ENCODE measurements around the gene P2RY8.
A peak's percentile ranks its signal among the peaks of the same experiment; 100 is the strongest.
"Not testable (repeated sequence)": the region's sequence is repeated elsewhere in the genome, so short reads cannot be mapped to it uniquely, and the experiment has no call there.

Gene P2RY8

DNA sequence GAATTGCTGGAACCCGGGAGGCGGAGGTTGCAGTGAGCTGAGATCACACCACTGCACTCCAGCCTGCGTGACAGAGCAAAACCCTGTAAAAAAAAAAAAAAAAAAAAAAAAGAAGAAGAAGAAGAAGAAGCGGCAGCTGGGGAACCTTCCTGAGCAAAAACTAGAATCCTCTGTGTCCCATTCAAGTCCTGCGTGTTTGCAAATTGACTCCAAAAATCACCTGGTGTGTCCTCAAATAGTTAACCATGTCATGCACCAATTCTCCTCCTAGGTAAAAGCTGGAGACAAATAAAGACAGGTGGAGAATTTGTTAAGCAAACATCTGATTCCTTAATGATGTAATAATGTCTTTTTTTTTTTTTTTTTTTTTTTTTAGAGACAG lies 52.4 kb downstream of the P2RY8 start:
- no peak for DNase-seq

- DNase-seq: no peak
Measured at GRCh38 chrX:1483843-1484637, 52.9 kb downstream of the P2RY8 start.

DNA sequence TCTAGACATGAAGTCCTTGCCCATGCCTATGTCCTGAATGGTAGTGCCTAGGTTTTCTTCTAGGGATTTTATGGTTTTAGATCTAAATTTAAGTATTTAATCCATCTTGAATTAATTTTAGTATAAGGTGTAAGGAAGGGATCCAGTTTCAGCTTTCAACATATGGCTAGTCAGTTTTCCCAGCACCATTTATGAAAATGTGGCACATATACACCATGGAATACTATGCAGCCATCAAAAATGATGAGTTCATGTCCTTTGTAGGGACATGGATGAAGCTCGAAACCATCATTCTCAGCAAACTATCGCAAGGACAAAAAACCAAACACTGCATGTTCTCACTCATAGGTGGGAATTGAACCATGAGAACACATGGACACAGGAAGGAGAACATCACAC lies 54.5 kb downstream of the P2RY8 start:
- not testable (repeated sequence) for DNase-seq

DNA sequence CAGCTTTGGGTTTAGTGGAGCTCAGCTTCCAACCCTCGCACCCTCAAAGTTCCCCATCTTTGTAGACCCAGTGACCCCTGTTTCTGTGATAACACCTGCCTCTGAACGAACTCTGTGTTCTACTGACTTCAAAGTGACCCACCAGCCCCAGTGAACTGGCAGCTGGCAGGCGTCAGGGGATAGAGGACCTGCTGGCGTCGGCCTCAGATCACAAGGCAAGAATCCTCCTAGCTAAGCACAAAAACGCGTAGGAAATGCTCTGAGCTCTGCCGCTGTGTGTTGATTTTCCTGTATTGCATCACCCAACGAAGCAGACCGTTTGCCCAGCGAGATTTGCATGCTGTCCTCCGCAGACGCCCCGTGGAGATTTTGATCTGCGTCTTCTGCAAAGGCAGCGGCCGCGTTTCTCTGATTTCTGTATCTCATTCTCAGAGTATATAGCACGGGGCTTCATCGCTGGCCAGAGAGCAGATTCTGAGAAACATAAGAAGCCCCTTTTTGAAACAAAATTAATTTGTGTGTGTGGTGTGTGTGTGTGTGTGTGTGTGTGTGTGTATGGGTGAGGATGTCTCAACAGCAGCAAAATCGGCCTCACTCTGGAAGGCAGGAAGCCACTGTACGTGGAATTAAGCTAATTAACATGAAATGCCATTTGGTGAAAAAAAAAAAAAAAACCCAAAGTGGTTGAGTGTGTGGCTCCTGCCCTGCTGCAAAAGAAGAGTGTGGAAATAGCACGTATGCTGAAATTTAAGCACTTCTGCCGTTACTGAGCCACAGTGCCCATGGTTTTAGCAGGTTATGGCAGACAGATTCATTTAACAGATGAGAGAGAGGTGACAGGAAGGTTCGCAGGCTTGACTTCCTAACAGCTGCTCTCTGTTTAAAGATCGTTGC lies 55.1 kb downstream of the P2RY8 start:
- no peak for DNase-seq

GRCh38 chrX:1480082-1480785 lies 56.8 kb downstream of the P2RY8 start:
- DNase-seq: no peak

DNA sequence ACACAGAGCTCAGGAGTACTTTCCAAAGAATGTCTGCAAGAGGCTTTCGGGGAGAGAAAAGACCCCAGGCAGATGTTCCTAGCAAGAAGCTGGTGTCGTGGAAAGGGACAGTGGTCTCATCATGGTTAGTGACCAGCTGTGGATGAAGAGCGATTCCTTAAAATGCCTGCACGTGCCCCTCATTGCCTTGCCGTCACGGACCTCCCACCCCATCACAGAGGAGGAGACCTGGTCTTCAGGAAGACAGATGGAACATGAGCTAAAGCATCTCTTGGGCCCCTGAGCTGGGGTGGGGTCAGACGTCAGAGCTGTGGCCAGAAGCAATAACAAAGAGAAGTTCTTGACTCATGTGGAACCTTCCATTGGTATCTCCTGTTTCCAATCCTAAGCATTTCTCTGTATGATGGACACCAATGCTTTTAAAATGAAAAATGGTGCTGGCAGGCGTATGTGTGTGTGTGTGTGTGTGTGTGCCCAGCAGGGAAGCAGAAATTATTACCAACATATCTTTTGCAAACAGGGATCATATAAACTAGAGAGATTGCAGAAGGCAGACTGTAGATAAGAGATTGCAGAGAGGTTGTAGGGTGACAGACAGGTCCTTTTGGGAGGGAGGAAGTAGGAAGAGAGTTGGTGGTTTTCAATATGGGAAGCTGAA lies 59.1 kb downstream of the P2RY8 start:
- no peak for DNase-seq

DNA sequence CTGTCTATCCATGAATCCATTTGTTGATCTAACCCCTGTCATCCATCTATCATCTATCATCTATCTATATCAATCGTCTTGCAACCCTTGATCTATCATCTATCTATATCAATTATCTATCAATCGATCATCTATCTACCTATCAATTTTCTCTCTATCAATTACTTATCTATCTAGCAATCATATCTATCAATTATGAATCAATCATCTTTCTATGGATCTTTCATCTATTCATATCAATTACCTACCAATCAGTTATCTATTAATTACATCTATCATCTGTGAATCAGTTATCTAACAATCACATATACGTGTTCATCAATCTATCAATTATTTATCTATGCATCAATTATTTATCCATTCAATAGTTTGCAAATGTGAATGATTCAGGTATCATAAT lies 59.8 kb downstream of the P2RY8 start:
- no peak for DNase-seq

- DNase-seq: no peak
Measured at GRCh38 chrX:1476682-1477081, 60.3 kb downstream of the P2RY8 start.

DNA sequence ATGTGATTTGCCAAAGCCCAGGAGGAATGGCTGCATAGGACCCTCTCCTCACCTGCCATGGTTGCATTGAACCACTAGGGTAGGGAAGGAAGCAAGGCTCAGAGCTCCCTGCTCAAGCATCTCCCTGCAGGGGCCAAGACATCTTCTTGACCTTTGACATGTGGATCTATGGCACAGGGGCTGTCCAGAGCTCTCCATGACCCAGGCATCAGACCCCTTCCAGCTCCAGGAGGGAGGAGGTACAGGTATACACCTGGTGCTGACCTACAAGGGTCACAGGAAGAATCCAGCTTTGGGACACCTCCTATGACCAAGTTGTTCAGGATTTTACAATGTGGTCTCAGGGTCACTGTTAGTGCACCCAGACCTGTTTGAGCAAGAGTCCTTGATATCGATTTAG lies 61.1 kb downstream of the P2RY8 start:
- no peak for DNase-seq

GRCh38 chrX:1475481-1475880 lies 61.5 kb downstream of the P2RY8 start:
- DNase-seq: no peak

DNA sequence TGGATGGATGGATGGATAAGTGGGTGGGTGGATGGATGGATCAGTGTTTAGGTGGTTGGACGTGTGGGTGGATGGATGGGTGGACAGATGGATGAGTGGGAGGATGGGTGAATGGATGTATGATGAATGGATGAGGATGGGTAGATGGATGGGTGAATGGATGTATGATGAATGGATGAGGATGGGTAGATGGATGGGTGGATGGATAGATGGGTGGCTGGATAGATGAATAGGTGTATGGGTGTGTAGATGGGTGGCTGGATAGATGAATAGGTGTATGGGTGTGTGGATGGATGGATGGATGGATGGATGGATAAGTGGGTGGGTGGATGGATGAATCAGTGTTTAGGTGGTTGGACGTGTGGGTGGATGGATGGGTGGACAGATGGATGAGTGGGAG lies 62.4 kb downstream of the P2RY8 start:
- not testable (repeated sequence) for DNase-seq

DNA sequence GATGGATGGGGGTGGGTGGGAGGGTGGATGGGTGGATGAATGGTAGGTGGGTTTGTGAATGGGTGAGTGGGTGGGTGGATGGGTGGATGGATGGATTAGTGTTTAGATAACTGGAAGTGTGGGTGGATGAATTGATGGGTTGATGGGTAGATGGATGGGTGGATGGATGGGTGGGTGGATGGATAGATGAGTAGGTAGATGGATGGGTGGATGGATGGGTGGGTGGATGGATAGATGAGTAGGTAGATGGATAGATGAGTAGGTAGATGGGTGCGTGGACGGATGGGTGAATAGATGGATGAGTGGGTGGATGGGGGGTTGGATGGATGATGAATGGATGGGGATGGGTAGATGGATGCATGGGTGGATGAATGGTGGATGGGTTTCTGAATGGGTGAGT lies 64.0 kb downstream of the P2RY8 start:
- no peak for DNase-seq

- peak; percentile 42 for DNase-seq
Measured at GRCh38 chrX:1468250-1468772, 68.7 kb downstream of the P2RY8 start.

- peak; percentile 32 for DNase-seq
Measured at GRCh38 chrX:1466971-1467561, 69.9 kb downstream of the P2RY8 start.

DNA sequence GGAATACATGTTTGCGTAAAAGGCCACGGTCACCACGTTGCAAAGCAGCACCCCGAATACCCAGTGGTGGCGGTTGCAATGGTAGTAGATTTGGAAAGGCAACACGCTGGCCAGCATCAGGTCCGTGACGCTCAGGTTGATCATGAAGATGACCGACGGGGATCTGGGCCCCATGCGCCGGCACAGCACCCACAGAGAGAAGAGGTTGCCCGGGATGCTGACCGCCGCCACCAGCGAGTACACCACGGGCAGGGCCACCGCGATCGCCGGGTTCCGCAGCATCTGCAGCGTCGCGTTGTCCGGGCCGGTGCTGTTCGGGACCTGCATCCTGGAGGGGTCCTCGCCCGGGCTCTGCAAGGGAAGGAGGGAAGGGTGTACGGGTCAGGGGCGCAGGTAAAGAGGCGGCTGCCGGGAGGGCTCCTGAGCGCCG lies 70.7 kb downstream of the P2RY8 start:
- DNase-seq: no peak

DNA sequence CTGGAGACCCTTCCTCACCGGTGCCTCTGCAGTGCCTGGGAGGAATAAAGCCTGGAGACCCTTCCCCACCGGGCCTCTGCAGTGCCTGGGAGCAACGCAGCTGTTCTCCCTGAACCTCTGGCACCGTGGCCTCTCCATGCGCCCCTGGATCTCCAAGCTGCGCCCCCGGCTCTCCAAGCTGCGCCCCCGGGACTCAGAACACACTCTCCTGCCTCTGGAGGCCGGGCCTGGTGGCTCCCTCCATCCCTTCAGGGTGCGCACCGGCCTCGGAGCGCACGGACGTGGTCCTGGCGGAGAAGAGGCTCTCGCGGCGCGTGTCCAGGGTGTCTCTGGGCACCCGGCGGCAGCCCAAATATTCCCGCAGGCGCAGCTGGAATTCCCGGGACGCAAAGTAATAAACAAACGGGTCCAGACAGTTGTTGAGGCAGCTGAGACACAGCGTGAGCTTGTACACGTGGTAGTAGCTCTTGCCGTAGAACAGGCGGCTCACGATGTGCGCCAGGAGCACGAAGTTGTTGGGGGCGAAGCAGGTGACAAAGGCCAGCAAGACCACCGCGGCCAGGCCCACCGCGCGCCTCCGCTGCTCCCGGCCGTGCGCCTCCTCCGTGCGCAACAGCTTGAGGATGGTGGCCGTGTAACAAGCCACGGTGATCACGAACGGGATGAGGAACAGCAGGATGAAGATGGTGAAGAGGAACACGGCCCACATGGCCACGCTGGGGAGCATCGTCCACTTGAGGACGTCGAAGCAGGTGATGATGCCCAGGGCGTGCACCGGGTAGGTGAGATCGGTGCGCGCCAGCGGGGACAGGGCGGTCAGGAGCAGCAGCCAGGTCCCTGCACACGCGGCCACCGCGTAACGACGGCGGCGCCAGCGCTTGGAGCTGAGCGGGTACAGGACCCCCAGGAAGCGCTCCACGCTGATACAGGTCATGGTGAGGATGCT lies 71.4 kb downstream of the P2RY8 start:
- DNase-seq: no peak

DNA sequence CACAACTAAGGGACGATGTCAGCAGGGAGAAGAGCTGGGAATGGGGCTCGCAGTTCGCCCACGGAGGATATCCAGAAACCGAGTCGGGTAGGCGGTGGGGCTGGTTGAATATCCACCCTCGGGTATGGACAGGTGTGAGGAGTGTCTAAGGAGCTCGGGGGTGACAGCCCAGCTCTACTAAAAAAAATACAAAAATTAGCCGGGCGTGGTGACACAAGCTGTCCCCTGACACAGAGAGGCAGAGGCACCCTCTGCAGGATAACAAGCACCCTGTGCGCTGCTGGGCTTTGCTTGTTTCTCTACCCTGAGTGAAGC lies 72.1 kb downstream of the P2RY8 start:
- no peak for DNase-seq

- no peak for DNase-seq
Measured at GRCh38 chrX:1464041-1464970, 72.7 kb downstream of the P2RY8 start.

GRCh38 chrX:1463581-1463980 lies 73.4 kb downstream of the P2RY8 start:
- no peak for DNase-seq
